Measurements from ENCODE around the gene ZNF512B. TPM values are rescaled to one million over a fixed set of nuclear protein-coding genes. Genes with fewer than 3 reads are reported as not detected.
"Not testable (repeated sequence)": the region's sequence is repeated elsewhere in the genome, so short reads cannot be mapped to it uniquely, and the experiment has no call there.

The ZNF512B gene
- total RNA-seq, 3 donors from 2014 or later = 19.8 to 21.0 (median 20.2) TPM

- Mint-ChIP-seq H3K4me3 (no peak overlapping the region), H3K27me3 (ENCODE audit: low read depth) (no peaks in the 10 kb centered on the region), H3K9me3 (no peaks in the 10 kb centered on the region)
These were observed 28.2 kb downstream of the ZNF512B start for GRCh38 chr20:63941282-63942081.

DNA sequence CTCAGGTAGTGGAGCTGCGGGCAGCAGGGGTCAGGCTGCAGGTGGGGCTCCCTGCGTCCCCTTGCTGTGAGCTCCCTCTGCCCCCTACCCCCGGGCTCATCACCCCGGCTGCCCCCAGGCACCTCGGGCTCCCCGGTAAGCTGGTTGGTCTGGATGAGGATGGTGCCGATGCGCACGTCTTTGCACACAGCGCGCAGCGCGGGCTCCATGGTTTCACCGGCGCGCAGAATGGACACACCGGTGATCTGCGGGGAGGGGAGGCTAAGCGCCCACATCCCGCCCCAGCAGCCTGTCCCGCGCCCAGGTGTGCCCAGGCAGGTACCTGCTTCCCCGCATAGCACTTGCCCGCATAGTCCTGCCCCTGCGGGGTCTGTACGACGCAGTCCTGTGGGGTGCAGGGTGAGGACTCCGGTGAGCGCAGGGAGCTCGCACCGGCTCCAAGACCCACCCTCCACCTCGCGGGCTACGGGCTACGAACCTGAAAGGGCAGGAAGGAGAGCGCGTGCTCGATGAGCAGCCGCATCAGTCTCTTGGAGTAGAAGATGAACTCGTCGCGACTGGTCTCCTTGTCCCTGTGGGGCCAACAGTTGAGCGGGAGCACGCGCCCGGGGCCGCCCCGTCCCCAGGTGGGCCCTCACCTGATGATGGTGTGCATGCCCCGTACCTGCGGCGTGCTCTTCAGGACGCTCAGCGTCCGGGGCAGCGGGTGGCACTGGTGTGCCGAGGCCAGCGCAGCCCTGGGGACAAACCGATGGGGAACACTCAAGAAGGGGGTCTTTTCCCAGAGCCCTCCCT lies 29.1 kb downstream of the ZNF512B start:
- Mint-ChIP-seq H3K27me3 (ENCODE audit: low read depth) (no peaks in the 10 kb centered on the region), H3K4me3 (no peak overlapping the region), H3K4me1 (ENCODE audit: low read depth) (peaks cover 17% of the 10 kb centered on the region), H3K36me3 (ENCODE audit: insufficient read depth) (peaks cover 17% of the 10 kb centered on the region), H3K9me3 (no peaks in the 10 kb centered on the region)
- ATAC-seq = no peak
- DNase-seq = no peak

More at GRCh38 chr20:63941282-63942081, 28.2 kb downstream of the ZNF512B start:
- Mint-ChIP-seq H3K36me3 (ENCODE audit: insufficient read depth) (peaks cover 10% of the 10 kb centered on the region), H3K4me1 (ENCODE audit: low read depth) (peaks cover 17% of the 10 kb centered on the region)
- ATAC-seq = peak; percentile 58 to 68
- peak; percentile 44 for DNase-seq

DNA sequence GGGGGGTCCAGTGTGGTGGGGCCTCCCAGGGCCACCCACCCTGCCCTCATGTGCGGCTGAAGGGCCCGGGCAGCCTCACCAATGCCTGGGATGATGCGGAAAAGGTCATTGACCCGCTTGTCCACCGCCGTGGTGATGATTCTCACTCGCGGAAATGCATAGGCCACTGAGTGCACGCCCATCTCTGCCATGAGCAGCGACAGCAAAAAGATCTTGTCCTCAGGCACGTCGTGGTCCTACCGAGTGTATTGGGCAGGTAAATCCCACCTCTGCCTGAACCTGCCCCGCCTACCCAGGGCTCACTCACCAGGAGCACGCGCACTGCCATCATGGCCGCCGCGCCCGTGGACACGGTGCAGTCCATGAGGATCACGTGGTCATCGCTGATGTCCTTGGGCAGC lies 29.7 kb downstream of the ZNF512B start:
- Mint-ChIP-seq H3K27me3 (ENCODE audit: low read depth) (no peaks in the 10 kb centered on the region), H3K36me3 (ENCODE audit: insufficient read depth) (peaks cover 17% of the 10 kb centered on the region), H3K9me3 (no peaks in the 10 kb centered on the region), H3K4me3 (no peak overlapping the region), H3K4me1 (ENCODE audit: low read depth) (peaks cover 11% of the 10 kb centered on the region)
- ATAC-seq = no peak
- DNase-seq = no peak

- DNase-seq = no peak
- peaks cover 13% of the 10 kb centered on the region for H3K4me1 Mint-ChIP-seq (ENCODE audit: low read depth)
- H3K36me3 Mint-ChIP-seq (ENCODE audit: insufficient read depth) = peaks cover 21% of the 10 kb centered on the region
- H3K27me3 Mint-ChIP-seq (ENCODE audit: low read depth) = no peaks in the 10 kb centered on the region
- no peak overlapping the region for H3K4me3 Mint-ChIP-seq
- ATAC-seq = peak in 1 of 2 donors; percentile 14
- no peaks in the 10 kb centered on the region for H3K9me3 Mint-ChIP-seq
These were observed 30.4 kb downstream of the ZNF512B start for GRCh38 chr20:63939061-63939935.

DNA sequence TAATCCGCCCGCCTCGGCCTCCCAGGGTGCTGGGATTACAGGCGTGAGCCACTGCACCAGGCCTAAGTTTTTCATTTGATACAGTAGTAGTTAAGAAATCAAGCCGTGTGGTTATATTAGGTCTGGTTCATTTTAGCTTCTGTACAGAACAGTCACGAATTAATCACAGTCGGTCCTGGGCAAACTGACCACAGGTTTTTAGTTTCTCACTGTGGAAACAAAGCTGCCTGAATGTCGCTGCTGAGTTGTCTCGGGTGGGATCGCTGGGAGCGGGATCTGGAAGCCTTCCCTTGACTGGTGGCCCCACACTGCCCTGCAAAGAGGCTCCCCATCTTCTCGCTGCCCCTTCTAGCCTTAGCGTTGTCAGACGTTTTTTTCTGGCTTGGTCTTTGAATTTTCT lies 32.1 kb downstream of the ZNF512B start:
- DNase-seq (no peak), ATAC-seq (no peak)
- Mint-ChIP-seq H3K4me3 (no peak overlapping the region), H3K9me3 (no peaks in the 10 kb centered on the region), H3K36me3 (ENCODE audit: insufficient read depth) (peaks cover 18% of the 10 kb centered on the region), H3K4me1 (ENCODE audit: low read depth) (peaks cover 13% of the 10 kb centered on the region), H3K27me3 (ENCODE audit: low read depth) (no peaks in the 10 kb centered on the region)

GRCh38 chr20:63935447-63935846 lies 34.3 kb downstream of the ZNF512B start:
- H3K4me3 Mint-ChIP-seq = no peak overlapping the region
- ATAC-seq (no peak), DNase-seq (no peak)
- no peaks in the 10 kb centered on the region for H3K9me3 Mint-ChIP-seq
- H3K27me3 Mint-ChIP-seq (ENCODE audit: low read depth) = no peaks in the 10 kb centered on the region
- H3K4me1 Mint-ChIP-seq (ENCODE audit: low read depth) = peaks cover 2% of the 10 kb centered on the region
- peaks cover 23% of the 10 kb centered on the region for H3K36me3 Mint-ChIP-seq (ENCODE audit: insufficient read depth)

DNA sequence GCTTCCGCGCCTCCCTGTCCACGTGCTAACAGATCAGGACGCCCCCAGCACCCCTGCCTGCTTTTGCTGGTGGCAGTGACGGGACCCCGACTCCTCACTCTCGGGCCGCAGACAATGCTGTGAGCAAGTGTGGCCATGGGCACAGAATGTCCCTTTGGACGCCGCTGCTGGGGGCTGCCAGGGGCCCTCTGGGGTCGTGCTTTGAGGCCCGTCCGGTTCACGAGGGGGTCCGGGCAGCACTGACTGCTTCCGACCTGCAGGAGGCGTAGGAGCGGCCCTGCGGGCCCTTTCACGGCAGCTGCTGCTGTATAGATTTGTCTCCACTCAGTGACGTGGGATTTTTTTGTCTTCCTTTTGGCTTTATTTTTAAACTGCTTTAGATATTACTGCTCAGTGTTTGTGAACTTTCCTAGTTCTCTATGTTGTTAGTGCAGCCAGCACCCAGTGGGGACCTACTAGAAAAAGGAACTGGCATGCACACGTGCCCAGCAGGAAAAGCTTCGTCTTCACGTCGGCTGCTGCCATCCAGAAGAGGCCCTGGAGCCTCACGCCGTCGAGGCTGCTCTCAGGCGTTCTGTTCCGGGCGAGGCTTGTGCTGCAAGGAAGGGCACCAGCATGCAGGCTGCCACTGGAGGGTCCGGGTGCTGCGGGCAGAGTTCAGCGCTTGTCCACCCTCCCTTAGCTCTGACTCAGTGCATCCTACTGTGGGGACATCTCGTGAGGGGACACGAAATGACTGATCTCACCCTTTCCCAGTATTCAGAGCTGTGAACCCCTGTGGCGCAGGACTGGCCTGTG lies 35.3 kb downstream of the ZNF512B start:
- DNase-seq (no peak), ATAC-seq (no peak)
- Mint-ChIP-seq H3K36me3 (ENCODE audit: insufficient read depth) (peaks cover 27% of the 10 kb centered on the region), H3K4me1 (ENCODE audit: low read depth) (peaks cover 2% of the 10 kb centered on the region), H3K9me3 (no peaks in the 10 kb centered on the region), H3K4me3 (no peak overlapping the region), H3K27me3 (ENCODE audit: low read depth) (no peaks in the 10 kb centered on the region)

DNA sequence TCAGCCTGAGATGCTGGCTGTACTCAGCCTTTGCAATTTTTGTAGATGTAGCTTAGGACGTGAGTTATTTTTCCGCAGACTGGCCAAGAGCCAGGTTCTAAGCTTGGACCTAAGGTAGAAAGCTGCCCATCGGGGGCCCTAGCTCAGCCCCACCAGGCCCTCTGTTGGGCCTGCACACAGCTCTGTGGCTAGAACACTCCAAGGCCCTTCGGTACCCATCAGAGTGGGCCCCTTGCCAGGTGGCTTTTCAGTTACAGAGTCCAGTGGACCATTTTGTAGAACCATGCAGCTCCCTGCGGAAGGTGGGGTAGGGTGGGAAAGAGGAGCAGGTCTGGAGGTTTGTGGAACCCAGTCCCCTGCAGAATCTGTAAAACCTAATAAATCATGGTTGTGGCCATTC lies 36.1 kb downstream of the ZNF512B start:
- Mint-ChIP-seq H3K36me3 (ENCODE audit: insufficient read depth) (peaks cover 33% of the 10 kb centered on the region), H3K27me3 (ENCODE audit: low read depth) (no peaks in the 10 kb centered on the region), H3K9me3 (no peaks in the 10 kb centered on the region), H3K4me3 (no peak overlapping the region), H3K4me1 (ENCODE audit: low read depth) (peaks cover 2% of the 10 kb centered on the region)
- DNase-seq = no peak
- no peak for ATAC-seq

GRCh38 chr20:63932606-63933160 lies 37.0 kb downstream of the ZNF512B start:
- H3K4me1 Mint-ChIP-seq (ENCODE audit: low read depth) = peaks cover 2% of the 10 kb centered on the region
- no peaks in the 10 kb centered on the region for H3K9me3 Mint-ChIP-seq
- H3K36me3 Mint-ChIP-seq (ENCODE audit: insufficient read depth) = peaks cover 40% of the 10 kb centered on the region
- DNase-seq = no peak
- no peak overlapping the region for H3K4me3 Mint-ChIP-seq
- no peaks in the 10 kb centered on the region for H3K27me3 Mint-ChIP-seq (ENCODE audit: low read depth)
- ATAC-seq = no peak

GRCh38 chr20:63931735-63932134 lies 38.0 kb downstream of the ZNF512B start:
- Mint-ChIP-seq H3K9me3 (no peaks in the 10 kb centered on the region), H3K4me1 (ENCODE audit: low read depth) (peaks cover 2% of the 10 kb centered on the region), H3K36me3 (ENCODE audit: insufficient read depth) (peaks cover 40% of the 10 kb centered on the region), H3K4me3 (no peak overlapping the region), H3K27me3 (ENCODE audit: low read depth) (no peaks in the 10 kb centered on the region)
- ATAC-seq (no peak), DNase-seq (no peak)

DNA sequence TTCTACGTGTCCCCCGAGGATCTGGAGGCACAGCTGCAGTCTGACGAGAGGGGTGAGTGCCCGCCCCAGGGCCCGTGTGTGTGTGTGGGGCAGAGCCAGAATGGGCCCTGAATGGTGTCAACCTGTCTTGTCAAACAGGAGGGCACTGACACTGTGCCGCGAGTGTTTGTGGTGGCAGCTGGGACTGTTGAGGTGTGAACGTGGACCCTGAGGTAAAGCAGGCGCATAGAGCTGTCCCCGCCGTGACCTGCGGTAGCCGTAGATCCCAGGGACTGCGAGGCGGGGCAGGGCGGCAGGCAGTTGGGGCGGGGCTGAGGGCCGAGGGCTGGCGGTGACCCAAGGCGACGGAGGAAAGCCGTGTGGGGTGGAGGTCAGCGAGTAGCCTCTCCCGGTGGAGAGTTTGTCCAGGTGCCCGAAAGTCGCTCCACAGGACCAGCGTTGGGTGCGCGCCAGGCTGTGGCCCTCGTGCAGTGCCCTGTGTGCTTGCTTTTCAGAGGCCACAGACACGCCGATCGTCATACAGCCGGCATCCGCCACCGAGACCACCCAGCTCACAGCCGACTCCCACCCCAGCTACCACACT lies 38.7 kb downstream of the ZNF512B start:
- no peak for ATAC-seq
- Mint-ChIP-seq H3K4me3 (no peak overlapping the region), H3K27me3 (ENCODE audit: low read depth) (no peaks in the 10 kb centered on the region), H3K9me3 (no peaks in the 10 kb centered on the region), H3K36me3 (ENCODE audit: insufficient read depth) (peaks cover 37% of the 10 kb centered on the region), H3K4me1 (ENCODE audit: low read depth) (peaks cover 4% of the 10 kb centered on the region)
- no peak for DNase-seq

GRCh38 chr20:63929473-63929883 lies 40.3 kb downstream of the ZNF512B start:
- DNase-seq; H3K4me1 Mint-ChIP-seq (ENCODE audit: low read depth); H3K9me3 Mint-ChIP-seq; H3K27me3 Mint-ChIP-seq (ENCODE audit: low read depth); ATAC-seq; H3K4me3 Mint-ChIP-seq: not testable (repeated sequence)
- H3K36me3 Mint-ChIP-seq (ENCODE audit: insufficient read depth) = peaks cover 26% of the 10 kb centered on the region

GRCh38 chr20:63929071-63929470 lies 40.7 kb downstream of the ZNF512B start:
- Mint-ChIP-seq H3K4me1 (ENCODE audit: low read depth) (peaks cover 2% of the 10 kb centered on the region), H3K4me3 (no peak overlapping the region), H3K27me3 (ENCODE audit: low read depth) (no peaks in the 10 kb centered on the region), H3K9me3 (no peaks in the 10 kb centered on the region), H3K36me3 (ENCODE audit: insufficient read depth) (peaks cover 25% of the 10 kb centered on the region)
- ATAC-seq = no peak
- DNase-seq = no peak
